SW 1271 (cell line): ENCODE results near the gene MS4A15.
A peak's percentile ranks its signal among the peaks of the same experiment; 100 is the strongest.
"Not testable (repeated sequence)": the region's sequence is repeated elsewhere in the genome, so short reads cannot be mapped to it uniquely, and the experiment has no call there.

Experiments used
- DNase-seq, 2 experiments: peaks; one replicate each; lab custom pipeline; 2025; lab: John Stamatoyannopoulos, UW

The MS4A15 gene

DNA sequence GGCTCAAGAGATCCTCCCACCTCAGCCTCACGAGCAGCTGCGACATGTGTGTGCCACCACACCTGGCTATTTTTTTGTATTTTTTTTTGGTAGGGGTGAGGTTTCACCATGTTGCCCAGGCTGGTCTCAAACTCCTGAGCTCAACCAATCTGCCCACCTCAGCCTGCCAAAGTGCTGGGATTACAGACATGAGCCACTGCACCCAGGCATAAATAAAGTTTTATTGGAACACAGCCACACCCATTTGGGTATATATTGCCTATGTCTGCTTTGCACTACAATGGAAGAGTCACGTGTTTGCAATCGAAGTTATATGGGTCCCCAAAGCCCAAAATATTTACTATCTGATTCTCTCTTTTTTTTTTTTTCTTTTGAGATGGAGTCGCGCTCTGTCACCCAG lies 1.8 kb upstream of the MS4A15 start:
- DNase-seq: no peak

DNA sequence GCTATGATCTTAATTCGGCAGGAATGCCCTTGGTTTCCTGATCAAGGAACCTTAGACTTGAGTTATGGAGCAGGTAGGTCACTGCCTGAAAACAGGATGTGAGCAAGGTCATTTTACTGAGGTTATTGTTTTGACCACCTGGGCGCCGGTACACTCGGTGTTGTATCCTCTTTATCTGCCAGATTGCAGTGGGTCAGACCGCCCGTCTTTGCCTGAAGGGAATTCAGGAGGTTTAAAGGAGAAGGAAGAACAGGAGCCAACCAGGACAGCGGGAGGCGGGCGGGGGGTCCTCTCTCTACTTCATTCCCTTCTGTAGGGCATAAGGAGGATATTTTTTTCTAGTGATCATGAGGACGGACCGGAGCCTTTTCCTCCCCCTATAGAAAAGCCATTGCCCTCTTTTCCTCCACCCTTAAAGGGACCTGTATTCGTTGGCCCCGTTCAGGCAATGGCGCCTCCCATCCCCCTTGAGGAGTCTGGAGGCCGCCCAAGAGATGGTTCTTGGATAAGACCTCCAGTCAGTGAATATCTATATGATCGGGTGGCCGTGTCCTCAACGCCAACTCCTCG lies 649 bp downstream of the MS4A15 start:
- no peak for DNase-seq

DNA sequence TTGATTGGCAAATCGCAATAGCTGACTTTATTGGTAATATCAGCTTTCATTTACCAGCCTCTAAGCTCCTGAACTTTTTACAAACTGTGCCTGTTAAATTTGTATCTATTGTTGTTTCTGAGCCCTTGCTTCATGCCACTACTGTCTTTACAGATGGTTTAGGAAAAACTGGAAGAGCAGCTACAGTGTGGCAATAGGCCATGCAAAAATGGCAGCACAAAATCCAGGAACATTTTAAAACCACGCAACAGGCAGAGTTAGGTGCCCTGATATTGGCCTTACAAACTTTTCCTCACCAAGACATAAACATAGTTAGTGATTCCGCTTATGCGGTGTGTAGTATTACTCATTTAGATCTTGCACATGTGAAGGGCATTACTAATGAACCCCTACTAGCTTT lies 2.0 kb downstream of the MS4A15 start:
- not testable (repeated sequence) for DNase-seq

DNA sequence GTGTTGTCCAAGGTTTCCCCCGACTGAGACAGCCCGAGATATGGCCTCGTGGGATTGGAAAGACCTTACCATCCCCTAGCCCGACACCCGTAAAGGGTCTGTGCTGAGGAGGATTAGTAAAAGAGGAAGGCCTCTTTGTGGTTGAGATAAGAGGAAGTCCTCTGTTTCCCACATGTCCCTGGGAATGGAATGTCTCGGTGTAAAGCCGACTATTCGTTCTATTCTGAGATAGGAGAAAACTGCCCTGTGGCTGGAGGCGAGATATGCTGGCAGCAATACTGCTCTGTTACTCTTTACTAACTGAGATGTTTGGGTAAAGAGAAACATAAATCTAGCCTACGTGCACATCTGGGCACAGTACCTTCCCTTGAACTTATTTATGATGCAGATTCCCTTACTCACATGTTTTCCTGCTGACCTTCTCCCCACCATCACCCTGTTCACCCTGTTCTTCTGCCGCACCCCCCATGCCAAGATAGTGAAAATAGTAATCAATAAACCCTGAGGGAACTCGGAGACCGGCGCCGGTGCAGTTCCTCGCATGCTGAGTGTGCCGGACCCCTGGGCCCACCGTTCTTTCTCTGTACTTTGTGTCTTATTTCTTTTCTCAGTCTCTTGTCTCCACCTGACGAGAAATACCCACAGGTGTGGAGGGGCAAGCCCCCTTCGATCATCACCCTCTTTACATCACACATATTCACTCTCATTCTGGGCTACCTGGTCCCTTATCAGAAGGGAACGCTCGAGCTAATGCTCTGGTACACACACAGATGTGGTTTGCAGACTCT lies 3.0 kb downstream of the MS4A15 start:
- not testable (repeated sequence) for DNase-seq

DNA sequence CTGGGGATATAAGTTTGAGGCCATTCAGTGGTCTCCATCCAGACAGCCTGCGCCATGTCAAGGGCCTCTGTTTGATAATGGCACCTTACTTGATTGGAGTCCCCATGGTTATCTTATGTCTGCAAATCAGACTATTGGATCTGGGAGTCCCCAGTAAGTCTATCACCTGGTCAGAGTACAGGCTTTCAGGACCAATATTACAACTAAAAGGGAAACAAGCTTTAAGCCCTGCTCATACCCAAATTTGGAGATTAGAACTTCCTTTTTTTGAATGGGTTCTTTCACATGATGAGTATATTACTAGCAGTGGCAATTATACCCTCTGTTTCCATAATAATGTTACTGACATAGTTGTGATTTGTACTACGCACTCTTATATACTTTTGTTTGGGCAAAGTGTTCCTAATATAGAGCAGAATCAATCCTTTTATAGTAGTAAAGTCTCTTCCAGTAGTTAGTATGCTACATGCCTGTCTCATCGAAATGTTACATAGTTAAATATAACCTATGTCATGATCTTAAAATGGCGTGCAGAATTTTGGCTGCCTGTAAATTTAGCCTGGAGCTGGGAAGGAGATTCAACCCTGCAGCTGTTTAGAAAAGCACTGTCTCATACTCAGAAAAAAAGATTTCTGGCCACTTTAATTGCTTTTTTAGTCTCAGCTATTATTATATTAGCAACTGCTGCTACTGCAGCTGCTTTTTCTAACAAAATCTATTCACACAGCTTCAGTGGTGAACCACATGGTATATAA lies 4.9 kb downstream of the MS4A15 start:
- no peak for DNase-seq

DNA sequence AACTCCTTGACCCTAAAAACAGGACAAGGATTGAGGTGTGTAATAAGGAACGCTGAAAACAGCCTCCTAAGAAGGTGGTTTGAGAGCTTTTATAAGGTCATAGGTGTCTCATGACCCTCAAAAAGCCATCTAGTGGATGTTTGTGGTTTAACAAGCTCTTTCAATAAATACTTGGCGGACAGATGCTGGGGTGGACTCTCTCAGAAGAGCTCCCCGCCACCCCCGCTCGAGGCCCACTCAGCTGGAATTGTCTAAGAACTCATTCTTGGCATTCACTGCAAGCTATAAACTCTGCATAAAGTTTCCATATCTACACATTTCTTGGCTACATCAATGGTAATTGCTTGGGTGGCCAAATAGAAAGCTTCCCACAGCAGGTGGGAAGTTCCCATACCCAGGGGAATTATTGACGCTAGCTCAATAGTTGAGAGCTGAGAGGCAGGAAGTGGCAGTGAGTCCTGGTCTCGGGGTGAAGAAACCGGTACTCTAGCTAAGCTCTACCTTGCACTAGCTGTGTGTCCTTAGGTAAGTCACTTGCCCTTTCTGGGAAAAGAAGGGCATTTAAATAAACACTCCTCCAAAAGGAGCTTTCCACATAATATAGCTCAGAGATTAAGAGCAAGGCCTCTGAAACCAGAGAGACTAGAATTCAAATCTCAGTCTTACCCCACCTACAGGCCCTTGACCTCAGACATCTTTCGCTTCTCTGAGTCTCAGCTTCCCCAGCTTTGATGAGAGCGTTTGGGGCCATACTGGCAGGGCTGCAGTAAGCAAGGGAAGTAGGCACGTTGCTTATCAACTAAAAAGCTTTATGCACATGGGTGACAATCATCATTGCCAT lies 6.4 kb downstream of the MS4A15 start:
- DNase-seq: no peak

DNA sequence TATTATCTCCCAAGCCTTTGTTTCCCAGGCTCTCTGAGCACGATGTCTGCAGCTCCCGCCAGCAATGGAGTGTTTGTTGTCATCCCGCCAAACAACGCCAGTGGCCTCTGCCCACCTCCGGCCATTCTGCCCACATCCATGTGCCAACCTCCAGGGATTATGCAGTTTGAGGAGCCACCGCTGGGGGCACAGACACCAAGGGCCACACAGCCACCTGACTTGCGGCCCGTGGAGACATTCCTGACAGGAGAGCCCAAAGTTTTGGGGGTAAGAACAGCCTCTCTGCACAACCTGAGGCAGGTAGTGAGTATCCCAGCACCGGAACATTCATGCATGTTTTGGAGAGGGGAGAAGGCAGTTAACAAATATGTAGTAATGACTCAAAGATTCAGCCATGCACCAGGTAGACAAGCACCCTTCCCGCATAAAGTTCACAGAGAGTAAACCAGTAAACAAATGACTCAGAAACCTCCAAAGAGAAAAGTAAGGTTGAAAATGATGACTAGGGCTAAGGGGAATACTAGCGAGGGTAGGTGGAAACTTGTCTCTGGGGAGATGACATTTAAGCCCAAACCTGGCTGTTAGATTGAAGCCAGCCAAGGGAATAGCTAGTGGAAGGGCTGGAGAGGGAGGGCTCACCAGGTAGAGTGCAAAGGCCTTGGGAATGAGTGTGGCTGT lies 7.2 kb downstream of the MS4A15 start:
- no peak for DNase-seq

DNA sequence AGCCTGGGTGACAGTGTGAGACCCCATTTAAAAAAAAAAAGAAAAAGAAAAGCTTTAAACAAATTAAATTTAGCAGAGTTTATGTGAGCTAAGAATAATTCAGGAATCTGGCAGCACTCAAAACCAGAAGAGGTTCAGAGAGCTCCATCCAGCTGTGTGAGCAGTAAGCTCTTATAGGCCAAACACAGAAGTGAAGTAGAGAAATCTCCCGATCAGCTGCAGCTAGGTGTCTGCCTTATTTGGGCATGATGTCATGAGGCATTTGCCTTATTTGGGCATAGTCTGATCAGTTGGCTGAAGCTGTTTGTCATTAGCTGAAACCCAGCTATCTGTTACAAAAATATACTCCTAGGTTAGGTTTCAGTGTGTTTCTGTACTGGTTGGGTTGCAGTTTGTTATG lies 8.2 kb downstream of the MS4A15 start:
- no peak for DNase-seq

DNA sequence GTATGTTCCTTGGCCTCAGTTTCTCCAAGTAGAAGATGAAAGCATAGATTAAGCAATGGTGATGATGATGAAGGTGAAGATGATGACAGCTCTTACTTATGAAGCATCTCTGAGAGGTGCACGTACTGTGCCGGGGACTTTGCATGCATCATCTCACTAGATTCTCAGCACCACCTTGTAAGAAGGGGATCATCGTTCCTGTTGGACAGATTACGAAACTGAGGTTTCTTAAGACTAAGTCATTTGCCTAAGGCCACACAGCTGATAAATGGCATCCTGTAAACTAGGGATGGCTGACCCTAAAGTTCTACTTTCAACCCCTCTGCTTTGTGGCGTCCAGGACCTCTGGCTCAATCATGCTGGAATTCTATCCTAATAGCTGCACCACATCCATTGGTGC lies 8.7 kb downstream of the MS4A15 start:
- no peak for DNase-seq

DNA sequence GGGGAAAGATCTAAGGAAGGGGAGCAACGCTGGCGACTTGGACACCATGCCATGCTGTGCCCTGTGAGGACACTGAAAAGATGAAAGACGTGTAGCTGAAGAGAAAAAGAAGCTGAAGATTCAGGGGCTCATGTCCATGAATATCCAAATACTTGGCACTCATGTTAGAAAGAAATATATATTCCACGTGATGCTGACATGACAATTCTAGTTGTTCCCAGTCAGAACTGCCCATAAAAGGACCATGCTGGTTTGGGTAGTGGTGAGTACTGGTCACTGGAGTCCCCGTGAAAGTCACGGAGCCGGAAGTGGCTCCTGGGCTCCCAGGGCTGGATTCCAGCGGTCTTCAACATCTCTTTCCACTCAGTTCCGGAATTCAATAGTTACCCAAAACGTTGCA lies 9.9 kb downstream of the MS4A15 start:
- DNase-seq: no peak

DNA sequence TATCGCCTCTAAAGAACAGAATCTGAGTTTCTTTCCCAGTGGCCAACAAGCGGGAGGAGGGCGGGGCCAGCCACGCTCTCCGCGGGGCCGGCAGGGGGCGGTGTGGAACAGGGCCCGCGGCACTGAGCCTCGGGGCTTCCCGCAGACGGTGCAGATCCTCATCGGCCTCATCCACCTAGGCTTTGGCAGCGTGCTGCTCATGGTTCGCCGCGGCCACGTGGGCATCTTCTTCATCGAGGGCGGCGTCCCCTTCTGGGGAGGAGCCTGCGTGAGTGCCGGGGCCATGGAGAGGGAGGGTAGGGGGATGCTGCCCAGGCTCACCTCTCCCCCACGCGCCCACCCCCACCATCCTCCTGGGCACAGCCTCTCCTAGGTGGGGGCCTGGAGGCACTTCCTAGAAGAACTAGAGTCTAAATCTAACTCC lies 10.7 kb downstream of the MS4A15 start:
- no peak for DNase-seq

DNA sequence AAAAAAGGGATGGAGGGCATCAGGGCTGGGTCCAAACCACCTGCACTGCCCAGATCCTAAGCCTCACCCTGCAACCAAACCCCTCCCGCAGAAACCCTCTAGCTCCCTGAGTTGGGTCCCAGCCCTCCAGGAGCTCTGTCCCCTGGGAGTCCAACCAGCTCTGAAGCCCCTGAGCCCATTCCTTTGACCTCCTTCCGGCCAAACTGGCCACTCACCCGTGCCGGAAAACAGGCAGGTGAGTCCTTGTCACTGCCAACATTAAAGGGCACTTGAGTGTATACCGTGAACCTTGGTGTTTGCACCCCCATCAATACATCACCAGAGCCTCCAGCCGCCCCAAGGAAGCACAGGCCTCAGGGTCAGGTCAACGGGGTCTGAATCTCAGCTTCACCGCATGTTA lies 11.5 kb downstream of the MS4A15 start:
- no peak for DNase-seq

DNA sequence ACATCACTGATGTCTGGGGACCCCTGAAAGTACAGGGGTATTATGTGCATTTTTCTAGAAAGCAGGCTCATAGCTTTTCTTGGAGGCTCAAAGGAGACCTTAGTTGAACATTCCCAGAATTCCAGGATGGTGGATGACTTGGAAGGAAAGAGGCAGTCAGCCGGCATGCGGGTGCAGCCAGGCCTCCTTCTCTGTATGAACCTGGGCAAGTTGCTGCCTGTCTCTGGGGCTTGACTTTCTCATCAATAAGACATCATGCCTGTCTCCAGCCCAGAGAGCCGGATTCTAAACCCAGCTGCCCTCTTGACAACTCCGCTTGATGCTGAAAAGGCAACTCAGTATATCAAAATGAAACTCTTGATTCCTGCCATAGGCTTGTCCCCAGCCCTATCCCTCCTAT lies 12.6 kb downstream of the MS4A15 start:
- no peak for DNase-seq

DNA sequence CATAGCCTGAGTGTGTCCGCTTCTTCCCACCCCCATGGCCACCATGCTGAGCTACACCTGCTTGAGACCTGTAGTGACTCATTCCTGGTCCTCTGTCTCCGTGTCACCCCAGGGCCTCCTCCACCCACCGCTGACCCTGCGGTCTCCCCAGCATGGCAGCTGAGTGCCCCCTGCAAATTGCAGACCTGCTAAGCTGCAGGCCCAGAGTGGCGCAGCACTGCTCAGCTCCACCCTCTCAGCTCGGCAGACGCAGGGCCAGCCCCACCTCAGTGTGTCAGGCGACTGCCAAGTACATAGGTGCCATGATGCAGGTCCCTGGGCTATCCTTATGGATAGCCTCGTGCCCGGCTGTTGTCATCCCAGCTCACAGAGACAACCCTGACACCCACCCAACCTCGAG lies 13.1 kb downstream of the MS4A15 start:
- DNase-seq: no peak

DNA sequence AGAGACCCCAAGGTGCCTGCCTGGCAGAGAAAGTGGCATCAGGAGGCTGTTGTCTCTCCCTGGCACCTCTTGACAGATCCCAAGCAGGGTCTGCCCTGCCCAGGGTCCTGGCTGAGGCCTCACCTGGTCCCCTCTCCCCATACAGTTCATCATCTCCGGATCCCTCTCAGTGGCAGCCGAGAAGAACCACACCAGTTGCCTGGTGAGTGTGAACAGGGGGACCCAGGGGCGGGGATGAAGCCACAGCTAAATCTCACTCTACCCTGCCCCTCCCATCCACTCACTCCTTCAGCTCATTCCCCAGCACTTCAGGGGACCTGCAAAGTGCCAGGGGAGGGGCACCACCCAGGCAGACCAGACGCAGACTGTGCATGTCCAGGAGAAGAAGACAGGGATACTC lies 14.5 kb downstream of the MS4A15 start:
- no peak for DNase-seq

DNA sequence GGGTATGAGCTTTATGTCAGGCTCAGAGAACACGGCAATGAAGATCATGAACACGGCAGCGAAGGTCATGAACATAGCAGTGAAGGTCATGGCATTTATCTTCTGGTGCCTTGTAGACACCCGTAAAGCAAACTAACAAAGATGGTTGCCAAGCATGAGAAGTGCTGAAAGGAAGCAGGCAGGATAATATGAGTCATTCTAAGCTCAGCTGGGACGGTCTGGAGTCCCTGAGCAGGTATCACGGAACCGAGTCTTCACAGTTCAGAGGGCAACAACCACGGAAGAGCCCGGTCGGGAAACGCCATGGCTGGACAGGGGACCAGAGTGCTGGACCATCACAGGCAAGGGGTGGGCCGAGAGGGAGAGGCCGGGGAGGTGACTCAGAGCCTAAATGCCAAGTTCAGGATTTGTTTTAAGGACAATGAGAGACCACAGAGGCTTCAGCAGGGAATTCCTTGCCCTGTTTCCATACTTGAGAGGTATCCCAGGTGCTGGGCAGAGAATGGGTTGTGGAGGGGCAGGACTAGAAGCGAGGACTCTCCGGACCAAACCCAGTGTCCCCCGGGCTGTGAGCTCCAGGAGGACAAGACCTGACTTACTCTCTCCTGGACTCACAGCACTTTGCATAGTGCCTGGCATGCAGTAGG lies 15.3 kb downstream of the MS4A15 start:
- DNase-seq: peak in 1 of 2 experiments; percentile 5

DNA sequence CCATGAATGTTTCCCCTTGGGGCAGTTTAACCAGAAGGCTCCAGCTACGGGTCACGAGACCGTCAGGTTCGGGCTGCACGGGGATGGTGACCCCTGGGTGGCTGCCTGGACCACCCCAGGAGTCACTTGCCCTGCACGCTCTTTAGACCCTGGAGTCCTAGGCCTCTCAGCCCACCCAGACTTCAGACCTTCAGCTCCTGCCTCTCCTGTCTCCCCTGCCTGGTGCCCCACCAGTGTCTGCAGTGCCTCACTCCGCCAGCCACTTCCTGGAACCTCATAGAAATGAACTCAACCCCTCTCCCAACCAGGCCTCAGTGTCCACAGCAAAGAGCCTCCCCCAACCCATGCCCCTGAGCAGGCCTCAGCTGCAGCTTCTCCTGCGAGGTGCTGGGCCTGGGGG lies 16.0 kb downstream of the MS4A15 start:
- DNase-seq: no peak

DNA sequence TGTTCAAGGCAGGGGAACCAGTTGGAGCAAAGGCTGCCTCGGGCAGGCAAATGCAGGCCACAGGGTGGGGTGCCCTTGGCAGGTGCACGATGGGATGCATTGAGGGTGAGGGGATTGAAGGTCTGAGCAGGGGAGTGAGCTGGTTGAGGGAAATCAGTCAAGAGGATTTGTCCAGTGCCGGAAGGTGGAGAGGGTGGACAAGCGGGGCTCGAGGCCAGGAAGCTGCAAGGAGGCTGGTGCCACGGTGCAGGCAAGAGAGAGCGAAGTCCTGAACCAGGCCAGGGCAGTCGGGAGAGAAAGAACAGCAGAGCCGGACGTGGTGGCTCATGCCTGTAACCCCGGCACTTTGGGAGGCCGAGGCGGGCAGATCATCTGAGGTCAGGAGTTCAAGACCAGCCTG lies 18.1 kb downstream of the MS4A15 start:
- DNase-seq: no peak

DNA sequence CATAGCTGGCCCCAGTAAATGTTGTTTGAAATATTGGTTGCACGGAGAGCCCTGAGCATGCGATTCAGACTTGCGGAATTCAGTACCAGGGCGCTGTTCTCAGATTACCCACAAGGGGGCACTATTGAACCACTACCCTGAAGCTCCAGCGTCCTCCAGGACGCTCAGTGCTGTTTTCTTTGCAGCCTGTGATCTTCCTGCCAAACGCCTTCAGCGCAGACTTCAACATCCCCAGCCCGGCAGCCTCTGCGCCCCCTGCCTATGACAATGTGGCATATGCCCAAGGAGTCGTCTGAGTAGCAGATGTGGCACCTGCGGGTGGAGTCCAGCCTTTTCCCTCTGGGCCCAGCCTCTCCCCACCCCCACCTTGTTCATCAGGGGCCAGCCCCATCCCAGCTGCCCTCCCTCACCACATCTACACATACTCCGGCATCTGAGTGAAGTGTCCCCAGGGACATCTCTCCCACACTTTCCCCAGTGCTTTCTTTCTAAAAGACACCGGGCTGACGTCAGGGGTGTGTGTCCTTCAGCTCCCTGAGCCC lies 18.8 kb downstream of the MS4A15 start:
- peak; percentile 74 to 83 for DNase-seq

DNA sequence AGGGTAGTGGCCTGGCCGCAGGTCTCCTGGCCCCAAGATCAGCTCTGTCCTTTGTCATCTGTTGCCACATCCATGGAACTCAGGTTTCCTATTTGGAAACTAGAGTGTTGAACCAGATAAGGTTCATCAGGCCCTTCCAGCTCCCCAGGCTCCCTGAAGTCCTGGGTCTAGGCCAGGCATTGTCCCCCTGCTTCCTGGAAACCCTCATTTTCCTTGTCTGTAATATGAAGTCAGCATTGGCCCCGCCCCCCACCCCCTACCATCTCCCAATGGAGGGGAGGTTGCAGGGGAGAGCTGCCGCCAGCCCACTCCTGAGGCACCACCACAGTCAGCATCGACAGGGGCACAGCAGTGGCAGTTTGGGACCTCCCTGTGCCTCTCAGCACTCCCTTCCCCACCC lies 19.5 kb downstream of the MS4A15 start:
- no peak for DNase-seq

DNA sequence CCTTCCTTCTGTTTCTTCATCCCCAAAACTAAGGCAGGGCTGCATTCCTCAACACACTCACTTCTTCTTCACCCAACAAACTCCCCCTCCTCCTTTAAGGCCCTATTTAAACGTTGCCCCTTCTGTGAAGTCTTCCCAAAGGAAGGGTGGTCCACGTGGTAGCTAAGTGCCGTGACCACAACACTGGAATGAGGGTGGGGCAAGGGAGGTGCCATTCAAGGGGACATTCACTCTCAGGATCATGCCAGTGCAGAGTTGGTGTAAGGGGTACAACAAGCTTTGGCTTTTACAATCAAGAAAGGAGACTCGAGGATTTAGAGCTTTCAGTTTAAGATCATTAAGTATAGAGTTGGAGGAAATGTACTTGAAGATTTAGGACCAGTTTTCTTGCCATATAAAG lies 20.4 kb downstream of the MS4A15 start:
- no peak for DNase-seq
